ENCODE measurements around the gene VPS26C.

GRCh38 chr21:37292041-37292440, 24.9 kb upstream of the VPS26C start:
- TF ChIP-seq, protein P1, sequence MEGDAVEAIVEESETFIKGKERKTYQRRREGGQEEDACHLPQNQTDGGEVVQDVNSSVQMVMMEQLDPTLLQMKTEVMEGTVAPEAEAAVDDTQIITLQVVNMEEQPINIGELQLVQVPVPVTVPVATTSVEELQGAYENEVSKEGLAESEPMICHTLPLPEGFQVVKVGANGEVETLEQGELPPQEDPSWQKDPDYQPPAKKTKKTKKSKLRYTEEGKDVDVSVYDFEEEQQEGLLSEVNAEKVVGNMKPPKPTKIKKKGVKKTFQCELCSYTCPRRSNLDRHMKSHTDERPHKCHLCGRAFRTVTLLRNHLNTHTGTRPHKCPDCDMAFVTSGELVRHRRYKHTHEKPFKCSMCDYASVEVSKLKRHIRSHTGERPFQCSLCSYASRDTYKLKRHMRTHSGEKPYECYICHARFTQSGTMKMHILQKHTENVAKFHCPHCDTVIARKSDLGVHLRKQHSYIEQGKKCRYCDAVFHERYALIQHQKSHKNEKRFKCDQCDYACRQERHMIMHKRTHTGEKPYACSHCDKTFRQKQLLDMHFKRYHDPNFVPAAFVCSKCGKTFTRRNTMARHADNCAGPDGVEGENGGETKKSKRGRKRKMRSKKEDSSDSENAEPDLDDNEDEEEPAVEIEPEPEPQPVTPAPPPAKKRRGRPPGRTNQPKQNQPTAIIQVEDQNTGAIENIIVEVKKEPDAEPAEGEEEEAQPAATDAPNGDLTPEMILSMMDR (IDR thresholded peaks at IDR 0.05), result no peak
- TF ChIP-seq POLR2A (IDR thresholded peaks at IDR 0.05), result no peak
